ENCODE results near the gene C16orf82.

Gene C16orf82

GRCh38 chr16:27102701-27103575 lies 36.2 kb downstream of the C16orf82 start:
- Histone ChIP-seq H3K9ac (ENCODE audit: low read length) (no peak overlapping the region), H3K9me2 (replicated peaks; ENCODE audit: insufficient read depth, low read length) (no peaks in the 10 kb centered on the region), H2AFZ (ENCODE audit: low read depth, low read length, severe bottlenecking) (no peak overlapping the region), H3K79me2 (ENCODE audit: insufficient read depth, low read length) (no peaks in the 10 kb centered on the region), H3K4me3 (ENCODE audit: insufficient read depth, low read length, poor library complexity, severe bottlenecking) (no peak overlapping the region), H3K27me3 (ENCODE audit: low read length) (no peaks in the 10 kb centered on the region), H3F3A (ENCODE audit: insufficient read depth) (no peaks in the 10 kb centered on the region), H3K9me3 (ENCODE audit: insufficient read depth, low read length) (no peaks in the 10 kb centered on the region), H3K36me3 (ENCODE audit: low read length) (no peaks in the 10 kb centered on the region), H3K27ac (ENCODE audit: low read depth, low read length) (no peak overlapping the region), H3K4me2 (ENCODE audit: low read depth, low read length, poor library complexity, severe bottlenecking) (no peak overlapping the region), H4K20me1 (ENCODE audit: low read depth, low read length) (no peaks in the 10 kb centered on the region)
- TF ChIP-seq CTCF (IDR thresholded peaks at IDR 0.05; ENCODE audit: insufficient read depth, low read length, poor library complexity, severe bottlenecking): no peak
- no peak for TF ChIP-seq EZH2phosphoT487 (conservative IDR thresholded peaks at IDR 0.05; ENCODE audit: low read length)

- H3K27me3 ChIP-seq (ENCODE audit: low read length): no peaks in the 10 kb centered on the region
- H3F3A ChIP-seq (ENCODE audit: insufficient read depth): no peaks in the 10 kb centered on the region
- H3K4me2 ChIP-seq (ENCODE audit: low read depth, low read length, poor library complexity, severe bottlenecking): no peak overlapping the region
- TF ChIP-seq CTCF (IDR thresholded peaks at IDR 0.05; ENCODE audit: insufficient read depth, low read length, poor library complexity, severe bottlenecking) (no peak), EZH2phosphoT487 (conservative IDR thresholded peaks at IDR 0.05; ENCODE audit: low read length) (no peak)
- no peaks in the 10 kb centered on the region for H4K20me1 ChIP-seq (ENCODE audit: low read depth, low read length)
- no peaks in the 10 kb centered on the region for H3K9me3 ChIP-seq (ENCODE audit: insufficient read depth, low read length)
- no peak overlapping the region for H3K4me3 ChIP-seq (ENCODE audit: insufficient read depth, low read length, poor library complexity, severe bottlenecking)
- no peaks in the 10 kb centered on the region for H3K9me2 ChIP-seq (replicated peaks; ENCODE audit: insufficient read depth, low read length)
- H3K9ac ChIP-seq (ENCODE audit: low read length): no peak overlapping the region
- H2AFZ ChIP-seq (ENCODE audit: low read depth, low read length, severe bottlenecking): no peak overlapping the region
- no peaks in the 10 kb centered on the region for H3K36me3 ChIP-seq (ENCODE audit: low read length)
- no peaks in the 10 kb centered on the region for H3K79me2 ChIP-seq (ENCODE audit: insufficient read depth, low read length)
- no peak overlapping the region for H3K27ac ChIP-seq (ENCODE audit: low read depth, low read length)
These were observed 37.2 kb downstream of the C16orf82 start for GRCh38 chr16:27103954-27104353.

- H3K9ac ChIP-seq (ENCODE audit: low read length): no peak overlapping the region
- H3K9me3 ChIP-seq (ENCODE audit: insufficient read depth, low read length): no peaks in the 10 kb centered on the region
- no peaks in the 10 kb centered on the region for H3K36me3 ChIP-seq (ENCODE audit: low read length)
- H3K4me3 ChIP-seq (ENCODE audit: insufficient read depth, low read length, poor library complexity, severe bottlenecking): no peak overlapping the region
- H3F3A ChIP-seq (ENCODE audit: insufficient read depth): no peaks in the 10 kb centered on the region
- no peak overlapping the region for H2AFZ ChIP-seq (ENCODE audit: low read depth, low read length, severe bottlenecking)
- no peak overlapping the region for H3K27ac ChIP-seq (ENCODE audit: low read depth, low read length)
- H4K20me1 ChIP-seq (ENCODE audit: low read depth, low read length): no peaks in the 10 kb centered on the region
- H3K4me2 ChIP-seq (ENCODE audit: low read depth, low read length, poor library complexity, severe bottlenecking): no peak overlapping the region
- H3K9me2 ChIP-seq (replicated peaks; ENCODE audit: insufficient read depth, low read length): no peaks in the 10 kb centered on the region
- no peaks in the 10 kb centered on the region for H3K79me2 ChIP-seq (ENCODE audit: insufficient read depth, low read length)
- no peak for TF ChIP-seq CTCF (IDR thresholded peaks at IDR 0.05; ENCODE audit: insufficient read depth, low read length, poor library complexity, severe bottlenecking)
- TF ChIP-seq EZH2phosphoT487 (conservative IDR thresholded peaks at IDR 0.05; ENCODE audit: low read length): no peak
- no peaks in the 10 kb centered on the region for H3K27me3 ChIP-seq (ENCODE audit: low read length)
These were observed 39.6 kb downstream of the C16orf82 start for GRCh38 chr16:27106305-27106704.
